ENCODE results near the gene FAM47E. TPM values are rescaled to one million over a fixed set of nuclear protein-coding genes. Genes with fewer than 3 reads are reported as not detected.
A peak's percentile ranks its signal among the peaks of the same experiment; 100 is the strongest.

Gene FAM47E
- total and polyA plus RNA-seq, 7 donors = 1.7 to 6.0 (median 2.6) TPM

DNA sequence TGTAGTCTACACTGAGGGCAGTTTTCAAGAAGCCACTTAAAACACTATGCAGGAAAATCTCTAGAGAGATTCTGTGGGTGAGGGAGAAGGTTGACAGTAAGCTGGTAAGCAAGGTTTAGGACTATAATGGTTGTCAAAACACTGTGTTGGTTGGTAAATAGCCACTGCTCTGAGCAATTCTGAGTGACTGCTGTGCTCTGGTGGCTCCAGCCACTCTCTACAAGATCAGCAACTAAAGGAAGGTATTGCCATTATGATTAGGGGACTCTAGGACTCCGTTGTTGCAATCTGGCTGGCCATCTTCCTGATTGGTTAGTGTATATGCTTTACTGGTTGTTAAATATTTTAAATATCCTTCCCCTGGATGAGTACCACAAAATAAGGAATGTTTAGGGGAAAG, 5.5 kb upstream of the FAM47E start:
- peaks cover 0 to 3% (median 0%) of the 10 kb centered on the region in 4 donors for H3K9me3 ChIP-seq
- TF ChIP-seq POLR2A (IDR thresholded peaks at IDR 0.05) (no peak), POLR2AphosphoS5 (IDR thresholded peaks at IDR 0.05) (no peak), EP300 (IDR thresholded peaks at IDR 0.05) (no peak)
- TF ChIP-seq, protein P1, sequence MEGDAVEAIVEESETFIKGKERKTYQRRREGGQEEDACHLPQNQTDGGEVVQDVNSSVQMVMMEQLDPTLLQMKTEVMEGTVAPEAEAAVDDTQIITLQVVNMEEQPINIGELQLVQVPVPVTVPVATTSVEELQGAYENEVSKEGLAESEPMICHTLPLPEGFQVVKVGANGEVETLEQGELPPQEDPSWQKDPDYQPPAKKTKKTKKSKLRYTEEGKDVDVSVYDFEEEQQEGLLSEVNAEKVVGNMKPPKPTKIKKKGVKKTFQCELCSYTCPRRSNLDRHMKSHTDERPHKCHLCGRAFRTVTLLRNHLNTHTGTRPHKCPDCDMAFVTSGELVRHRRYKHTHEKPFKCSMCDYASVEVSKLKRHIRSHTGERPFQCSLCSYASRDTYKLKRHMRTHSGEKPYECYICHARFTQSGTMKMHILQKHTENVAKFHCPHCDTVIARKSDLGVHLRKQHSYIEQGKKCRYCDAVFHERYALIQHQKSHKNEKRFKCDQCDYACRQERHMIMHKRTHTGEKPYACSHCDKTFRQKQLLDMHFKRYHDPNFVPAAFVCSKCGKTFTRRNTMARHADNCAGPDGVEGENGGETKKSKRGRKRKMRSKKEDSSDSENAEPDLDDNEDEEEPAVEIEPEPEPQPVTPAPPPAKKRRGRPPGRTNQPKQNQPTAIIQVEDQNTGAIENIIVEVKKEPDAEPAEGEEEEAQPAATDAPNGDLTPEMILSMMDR (IDR thresholded peaks at IDR 0.05) = no peak
- no peak overlapping the region for H3K4me3 ChIP-seq
- 35 to 66% methylated on average over 1 of the region's 1 CpG for WGBS, 2 donors
- H3K27me3 ChIP-seq = no peaks in the 10 kb centered on the region
- no peak for DNase-seq
- intact Hi-C loops (cut with DNase I) = no loop called here
- no peaks in the 10 kb centered on the region for H3K36me3 ChIP-seq
- H3K27ac ChIP-seq = no peak overlapping the region
- peaks cover 0 to 5% (median 2%) of the 10 kb centered on the region in 4 donors for H3K4me1 ChIP-seq

DNA sequence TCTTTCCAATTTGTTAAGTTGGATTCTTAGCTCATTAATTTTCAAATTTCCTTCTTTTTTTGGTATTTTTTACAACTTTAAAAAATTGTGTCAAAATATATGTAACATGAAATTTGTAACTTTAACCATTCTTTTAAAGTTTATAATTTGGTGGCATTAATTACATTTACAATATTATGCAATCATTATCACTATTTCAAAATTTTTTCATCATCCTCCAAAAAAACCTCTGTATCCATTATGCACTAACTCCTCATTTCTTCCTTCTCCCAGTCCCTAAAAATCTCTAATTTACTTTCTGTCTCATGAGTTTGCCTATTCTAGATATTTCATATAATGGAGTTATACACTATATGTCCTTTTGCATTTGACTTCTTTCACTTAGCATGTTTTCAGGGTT, 4.7 kb upstream of the FAM47E start:
- peaks cover 0 to 11% (median 4%) of the 10 kb centered on the region in 4 donors for H3K4me1 ChIP-seq
- H3K9me3 ChIP-seq = no peaks in the 10 kb centered on the region
- H3K4me3 ChIP-seq = no peak overlapping the region
- intact Hi-C loops (cut with DNase I) = no loop called here
- no peaks in the 10 kb centered on the region for H3K36me3 ChIP-seq
- DNase-seq = no peak
- H3K27me3 ChIP-seq = no peaks in the 10 kb centered on the region
- TF ChIP-seq POLR2A (IDR thresholded peaks at IDR 0.05) (no peak), POLR2AphosphoS5 (IDR thresholded peaks at IDR 0.05) (no peak), EP300 (IDR thresholded peaks at IDR 0.05) (no peak)
- TF ChIP-seq, protein P1 (IDR thresholded peaks at IDR 0.05) = no peak
- no peak overlapping the region for H3K27ac ChIP-seq

DNA sequence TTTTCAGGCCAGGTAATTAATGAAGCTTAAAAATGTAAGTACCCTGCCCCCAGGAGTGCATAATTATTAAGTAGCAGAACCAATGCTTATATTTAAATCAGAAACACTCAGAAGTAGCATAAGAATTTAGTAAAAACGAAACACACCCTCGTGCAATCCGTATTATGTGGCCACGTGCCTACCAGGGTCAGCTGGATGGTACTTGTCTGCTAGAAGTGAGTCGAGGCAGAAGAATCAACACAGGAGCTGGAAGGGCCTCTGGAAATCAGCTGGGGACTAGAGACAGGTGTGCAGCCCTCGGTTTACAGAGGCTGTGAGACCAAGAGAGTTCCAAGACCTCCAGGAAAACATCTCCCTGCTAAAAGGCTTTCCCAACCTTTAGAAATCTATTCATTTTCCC, 559 bp upstream of the FAM47E start:
- H3K27ac ChIP-seq = peak overlapping the region; percentile 10 to 46 (median 18)
- WGBS, 2 donors = 2 to 18% methylated on average over 6 of the region's 6 CpGs
- intact Hi-C loops (cut with DNase I) = loop anchor here (2.0 to 5.0 kb wide), 3 partner anchors 39 to 70 kb away; partner anchors contain the start of genes SCARB2 and STBD1

DNA sequence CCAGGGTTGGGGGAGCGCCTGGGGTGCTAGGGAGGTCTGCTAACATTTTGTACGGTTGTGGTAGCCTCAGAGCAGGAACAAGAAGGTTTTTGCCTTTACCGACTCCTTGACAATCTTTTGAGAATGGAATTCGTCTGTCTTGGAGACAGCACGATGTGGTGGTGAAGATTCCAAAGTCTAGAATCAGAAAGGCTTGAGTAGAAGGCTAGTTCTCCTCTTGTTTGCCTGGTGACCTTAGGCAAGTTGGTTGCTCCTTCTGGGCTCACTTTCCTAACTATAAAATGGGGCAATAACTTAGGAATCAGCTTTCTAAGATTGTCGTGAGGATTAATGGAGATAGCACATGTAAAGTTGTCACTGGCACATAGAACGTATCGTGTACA, 741 bp downstream of the FAM47E start:
- Histone ChIP-seq H3K27me3 (no peaks in the 10 kb centered on the region), H3K36me3 (no peaks in the 10 kb centered on the region), H3K4me3 (peak overlapping the region; percentile 45 to 81 (median 56)), H3K27ac (peak overlapping the region in 1 of 4 donors; percentile 46), H3K4me1 (peaks cover 0 to 16% (median 7%) of the 10 kb centered on the region in 4 donors), H3K9me3 (no peaks in the 10 kb centered on the region)
- intact Hi-C loops (cut with DNase I) = loop anchor here (5.0 kb wide), 1 partner anchor 40 kb away; the partner anchor contains the start of gene SCARB2
- 86 to 88% methylated on average over 8 of the region's 8 CpGs for WGBS, 2 donors
- no peak for DNase-seq
- no peak for TF ChIP-seq POLR2AphosphoS5 (IDR thresholded peaks at IDR 0.05)
- no peak for TF ChIP-seq EP300 (IDR thresholded peaks at IDR 0.05)
- TF ChIP-seq POLR2A (IDR thresholded peaks at IDR 0.05) = no peak
- TF ChIP-seq, protein P1 (IDR thresholded peaks at IDR 0.05) = no peak

More for the DNA sequence above, 559 bp upstream of the FAM47E start:
- H3K4me1 ChIP-seq = peaks cover 0 to 16% (median 7%) of the 10 kb centered on the region in 4 donors
- no peaks in the 10 kb centered on the region for H3K9me3 ChIP-seq
- peak overlapping the region; percentile 45 to 81 (median 56) for H3K4me3 ChIP-seq
- no peaks in the 10 kb centered on the region for H3K27me3 ChIP-seq
- DNase-seq = no peak
- TF ChIP-seq EP300 (IDR thresholded peaks at IDR 0.05) = no peak
- TF ChIP-seq, protein P1 (IDR thresholded peaks at IDR 0.05) = no peak
- TF ChIP-seq POLR2A (IDR thresholded peaks at IDR 0.05) = no peak
- no peak for TF ChIP-seq POLR2AphosphoS5 (IDR thresholded peaks at IDR 0.05)
- H3K36me3 ChIP-seq = no peaks in the 10 kb centered on the region

DNA sequence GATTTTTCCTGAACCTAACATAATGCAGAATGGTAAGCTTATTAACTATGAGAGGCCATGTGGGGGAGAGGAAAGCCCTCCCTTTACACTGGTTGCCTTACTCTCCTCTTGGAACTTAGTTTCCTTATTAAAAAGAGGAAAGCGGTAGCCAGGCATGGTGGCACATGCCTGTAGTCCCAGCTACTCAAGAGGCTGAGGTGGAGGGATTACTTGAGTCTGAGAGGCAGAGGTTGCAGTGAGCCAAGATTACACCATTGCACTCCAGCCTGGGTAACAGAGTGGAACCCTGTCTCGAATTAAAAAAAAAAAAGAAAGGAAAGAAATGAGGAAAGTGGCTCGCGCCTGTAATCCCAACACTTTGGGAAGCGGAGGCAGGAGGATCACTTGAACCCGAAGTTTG, 2.0 kb downstream of the FAM47E start:
- H3K4me3 ChIP-seq = no peak overlapping the region
- no peaks in the 10 kb centered on the region for H3K27me3 ChIP-seq
- TF ChIP-seq, protein P1 (IDR thresholded peaks at IDR 0.05) = no peak
- TF ChIP-seq POLR2A (IDR thresholded peaks at IDR 0.05) (no peak), POLR2AphosphoS5 (IDR thresholded peaks at IDR 0.05) (no peak), EP300 (IDR thresholded peaks at IDR 0.05) (no peak)
- no peaks in the 10 kb centered on the region for H3K9me3 ChIP-seq
- intact Hi-C loops (cut with DNase I) = loop anchor here (1.0 to 5.0 kb wide), 2 partner anchors 41 to 70 kb away; partner anchors contain the start of gene SCARB2
- H3K36me3 ChIP-seq = no peaks in the 10 kb centered on the region
- no peak for DNase-seq
- H3K4me1 ChIP-seq = peaks cover 0 to 16% (median 7%) of the 10 kb centered on the region in 4 donors
- H3K27ac ChIP-seq = no peak overlapping the region
- 83 to 84% methylated on average over 6 of the region's 6 CpGs for WGBS, 2 donors
